ENCODE results near the gene SBF2. TPM values are rescaled to one million over a fixed set of nuclear protein-coding genes. Genes with fewer than 3 reads are reported as not detected.

Gene SBF2
- total and polyA plus RNA-seq, 3 donors from 2014 or later = 27.8 to 52.8 (median 48.7) TPM

- DNase-seq = no peak
- TF ChIP-seq POLR2A (IDR thresholded peaks at IDR 0.05) = no peak
- no peak for TF ChIP-seq CTCF (IDR thresholded peaks at IDR 0.05)
- intact Hi-C loops (cut with DNase I; ENCODE audit: low total_unique reads) = no loop called here
- H3K4me1 ChIP-seq = peaks cover 14% of the 10 kb centered on the region
- no peak overlapping the region for H3K4me3 ChIP-seq
- no peaks in the 10 kb centered on the region for H3K27me3 ChIP-seq
- no peaks in the 10 kb centered on the region for H3K36me3 ChIP-seq (ENCODE audit: low read depth, missing control alignments)
- H3K27ac ChIP-seq = no peak overlapping the region
- 92 to 95% methylated on average over 2 to 9 of the region's 9 CpGs for WGBS, 2 donors
- H3K9me3 ChIP-seq = no peaks in the 10 kb centered on the region
Measured at GRCh38 chr11:10287766-10288715, 6.0 kb downstream of the SBF2 start.

- 94 to 96% methylated on average over 3 of the region's 3 CpGs for WGBS, 2 donors
- no peaks in the 10 kb centered on the region for H3K27me3 ChIP-seq
- H3K4me3 ChIP-seq = no peak overlapping the region
- DNase-seq = no peak
- no peaks in the 10 kb centered on the region for H3K9me3 ChIP-seq
- H3K4me1 ChIP-seq = peaks cover 5% of the 10 kb centered on the region
- no peaks in the 10 kb centered on the region for H3K36me3 ChIP-seq (ENCODE audit: low read depth, missing control alignments)
- intact Hi-C loops (cut with DNase I; ENCODE audit: low total_unique reads) = no loop called here
- no peak for TF ChIP-seq CTCF (IDR thresholded peaks at IDR 0.05)
- TF ChIP-seq POLR2A (IDR thresholded peaks at IDR 0.05) = no peak
- H3K27ac ChIP-seq = no peak overlapping the region
Measured at GRCh38 chr11:10287140-10287539, 6.9 kb downstream of the SBF2 start.

- TF ChIP-seq CTCF (IDR thresholded peaks at IDR 0.05) = no peak
- TF ChIP-seq POLR2A (IDR thresholded peaks at IDR 0.05) = no peak
- H3K27ac ChIP-seq = no peak overlapping the region
- H3K36me3 ChIP-seq (ENCODE audit: low read depth, missing control alignments) = no peaks in the 10 kb centered on the region
- WGBS, 2 donors = 90 to 92% methylated on average over 4 of the region's 4 CpGs
- H3K4me1 ChIP-seq = no peaks in the 10 kb centered on the region
- intact Hi-C loops (cut with DNase I; ENCODE audit: low total_unique reads) = no loop called here
- no peak overlapping the region for H3K4me3 ChIP-seq
- H3K27me3 ChIP-seq = no peaks in the 10 kb centered on the region
- no peak for DNase-seq
- no peaks in the 10 kb centered on the region for H3K9me3 ChIP-seq
Measured at GRCh38 chr11:10285148-10285802, 8.7 kb downstream of the SBF2 start.

- no peak for DNase-seq
- intact Hi-C loops (cut with DNase I; ENCODE audit: low total_unique reads) = no loop called here
- H3K4me3 ChIP-seq = no peak overlapping the region
Measured at GRCh38 chr11:10283991-10284390, 10.0 kb downstream of the SBF2 start.

More at GRCh38 chr11:10283991-10284390, 10.0 kb downstream of the SBF2 start:
- no peaks in the 10 kb centered on the region for H3K4me1 ChIP-seq
- TF ChIP-seq POLR2A (IDR thresholded peaks at IDR 0.05) (no peak), CTCF (IDR thresholded peaks at IDR 0.05) (no peak)
- WGBS, 2 donors = 75 to 85% methylated on average over 1 of the region's 1 CpG
- no peak overlapping the region for H3K27ac ChIP-seq
- no peaks in the 10 kb centered on the region for H3K9me3 ChIP-seq
- H3K36me3 ChIP-seq (ENCODE audit: low read depth, missing control alignments) = no peaks in the 10 kb centered on the region
- H3K27me3 ChIP-seq = no peaks in the 10 kb centered on the region
